Hepatocyte (in vitro differentiated cells): ENCODE results near the gene GUCD1. TPM values are rescaled to one million over a fixed set of nuclear protein-coding genes. Genes with fewer than 3 reads are reported as not detected.

ENCODE experiments used
- DNase-seq: peaks from one replicate; pipeline ENCODE4 v3.0.0-alpha.2; 2016; ENCODE audit warnings: low spot score
- H2AFZ ChIP-seq: fragments of 200-600 bp; sonication (generic); 2 replicates; pipeline ENCODE4 v1.6.0; 2016; ENCODE audit warnings: antibody characterized with exemption, mild to moderate bottlenecking
- H3K27ac ChIP-seq: fragments of 200-600 bp; sonication (generic); 2 replicates; pipeline ENCODE4 v1.5.1; 2016; ENCODE audit warnings: mild to moderate bottlenecking
- H3K27me3 ChIP-seq: fragments of 200-600 bp; sonication (generic); 2 replicates; pipeline ENCODE4 v1.6.1; 2016
- H3K36me3 ChIP-seq: fragments of 200-600 bp; sonication (generic); replicated peaks from 2 replicates; pipeline ENCODE4 v1.5.1; 2016; ENCODE audit warnings: low read depth; ENCODE audit not compliant: insufficient read depth
- H3K4me1 ChIP-seq: fragments of 200-600 bp; sonication (generic); 2 replicates; pipeline ENCODE4 v1.5.1; 2016; ENCODE audit warnings: mild to moderate bottlenecking, moderate library complexity; ENCODE audit not compliant: insufficient read depth
- H3K4me2 ChIP-seq: fragments of 200-600 bp; sonication (generic); 2 replicates; pipeline ENCODE4 v1.6.0; 2016
- H3K4me3 ChIP-seq: fragments of 200-600 bp; sonication (generic); 2 replicates; pipeline ENCODE4 v1.5.1; 2016; ENCODE audit warnings: mild to moderate bottlenecking
- H3K79me2 ChIP-seq: fragments of 200-600 bp; sonication (generic); 2 replicates; pipeline ENCODE4 v1.6.0; 2017; ENCODE audit warnings: mild to moderate bottlenecking
- H3K9me2 ChIP-seq: fragments of 200-600 bp; sonication (generic); replicated peaks from 2 replicates; pipeline ENCODE4 v1.6.0; 2017; ENCODE audit warnings: mild to moderate bottlenecking; ENCODE audit not compliant: insufficient read depth
- H3K9me3 ChIP-seq: fragments of 200-600 bp; sonication (generic); 2 replicates; pipeline ENCODE4 v1.5.1; 2016; ENCODE audit warnings: low read depth, mild to moderate bottlenecking
- H4K20me1 ChIP-seq: fragments of 200-600 bp; sonication (generic); 2 replicates; pipeline ENCODE4 v1.6.0; 2016; ENCODE audit warnings: mild to moderate bottlenecking; ENCODE audit not compliant: insufficient read depth, poor library complexity, severe bottlenecking
- CTCF ChIP-seq: fragments of 200-600 bp; sonication (generic); IDR thresholded peaks from 2 replicates; pipeline ENCODE4 v1.5.1; 2016; ENCODE audit warnings: antibody characterized with exemption, mild to moderate bottlenecking; ENCODE audit not compliant: poor library complexity
- EZH2 ChIP-seq: fragments of 200-600 bp; sonication (generic); IDR thresholded peaks from 2 replicates; pipeline ENCODE4 v1.6.1; 2016; ENCODE audit warnings: antibody characterized with exemption, mild to moderate bottlenecking, borderline replicate concordance
- EZH2phosphoT487 ChIP-seq: fragments of 200-600 bp; sonication (generic); IDR thresholded peaks from one replicate; pipeline ENCODE4 v1.6.1; 2018; ENCODE audit warnings: antibody characterized with exemption, mild to moderate bottlenecking, low read depth, moderate library complexity; ENCODE audit not compliant: unreplicated experiment, severe bottlenecking
- WGBS: methylation state at CpG from one replicate; pipeline ENCODE4 v1.1.6; 2016; ENCODE audit warnings: low lambda C conversion rate; ENCODE audit errors: missing lambda C conversion rate; 5-methylcytosine and 5-hydroxymethylcytosine counted together
- polyA plus RNA-seq: library from polyadenylated mRNA; unstranded; fragments of >200 nt; fragmentation: Nextera tagmentation; extraction: Ambion mirVana; gene quantifications from 2 replicates; pipeline ENCODE4 v1.2.1, GENCODE V29; 2016
- total RNA-seq: library from RNA; depleted of rRNA; stranded (reverse); fragments of >200 nt; gene quantifications from 2 replicates; pipeline ENCODE4 v1.2.3, GENCODE V29; 2014

GUCD1 gene
- total and polyA plus RNA-seq, 2 experiments from 2014 or later = 102 to 149 TPM

GRCh38 chr22:24585461-24585860 is 30.5 kb upstream of the GUCD1 start:
- DNase-seq = no peak
- Histone ChIP-seq H4K20me1 (no peaks in the 10 kb centered on the region), H3K4me1 (peaks cover 14% of the 10 kb centered on the region), H3K4me3 (no peak overlapping the region), H3K79me2 (no peaks in the 10 kb centered on the region), H3K36me3 (no peaks in the 10 kb centered on the region), H2AFZ (no peak overlapping the region), H3K9me2 (no peaks in the 10 kb centered on the region), H3K27me3 (no peaks in the 10 kb centered on the region), H3K9me3 (no peaks in the 10 kb centered on the region), H3K4me2 (no peak overlapping the region), H3K27ac (no peak overlapping the region)
- TF ChIP-seq EZH2phosphoT487 = no peak
- 96% methylated on average over 3 of the region's 3 CpGs for WGBS

GRCh38 chr22:24584871-24585411 is 30.0 kb upstream of the GUCD1 start:
- Histone ChIP-seq H3K4me3 (no peak overlapping the region), H3K4me2 (no peak overlapping the region), H3K27me3 (no peaks in the 10 kb centered on the region), H3K27ac (no peak overlapping the region), H4K20me1 (no peaks in the 10 kb centered on the region), H3K9me3 (no peaks in the 10 kb centered on the region), H3K36me3 (no peaks in the 10 kb centered on the region), H3K4me1 (peaks cover 16% of the 10 kb centered on the region), H3K9me2 (no peaks in the 10 kb centered on the region), H2AFZ (no peak overlapping the region), H3K79me2 (no peaks in the 10 kb centered on the region)
- 96% methylated on average over 10 of the region's 10 CpGs for WGBS
- no peak for DNase-seq
- TF ChIP-seq EZH2 (no peak), CTCF (no peak), EZH2phosphoT487 (no peak)

GRCh38 chr22:24584166-24584790 is 29.3 kb upstream of the GUCD1 start:
- no peaks in the 10 kb centered on the region for H3K27me3 ChIP-seq
- DNase-seq = no peak
- H2AFZ ChIP-seq = no peak overlapping the region
- peak overlapping the region; percentile 49 for H3K27ac ChIP-seq
- 85% methylated on average over 5 of the region's 5 CpGs for WGBS
- H3K4me1 ChIP-seq = peaks cover 23% of the 10 kb centered on the region
- H3K9me3 ChIP-seq = no peaks in the 10 kb centered on the region
- H3K9me2 ChIP-seq = no peaks in the 10 kb centered on the region
- H3K4me3 ChIP-seq = no peak overlapping the region
- no peaks in the 10 kb centered on the region for H3K79me2 ChIP-seq
- no peaks in the 10 kb centered on the region for H3K36me3 ChIP-seq
- no peaks in the 10 kb centered on the region for H4K20me1 ChIP-seq
- TF ChIP-seq EZH2phosphoT487 = no peak
- H3K4me2 ChIP-seq = no peak overlapping the region

GRCh38 chr22:24583221-24584165 is 28.6 kb upstream of the GUCD1 start:
- Histone ChIP-seq H3K9me3 (no peaks in the 10 kb centered on the region), H3K4me3 (no peak overlapping the region), H4K20me1 (no peaks in the 10 kb centered on the region), H3K4me2 (peak overlapping the region; percentile 51), H3K9me2 (no peaks in the 10 kb centered on the region), H3K36me3 (no peaks in the 10 kb centered on the region), H3K79me2 (no peaks in the 10 kb centered on the region), H2AFZ (no peak overlapping the region), H3K27me3 (no peaks in the 10 kb centered on the region), H3K4me1 (peaks cover 29% of the 10 kb centered on the region), H3K27ac (peak overlapping the region; percentile 49)
- TF ChIP-seq EZH2 (no peak), CTCF (no peak), EZH2phosphoT487 (no peak)
- peak; percentile 58 for DNase-seq
- 68% methylated on average over 19 of the region's 19 CpGs for WGBS
